H9 (cell line): ENCODE data around the gene SLC38A9. TPM values are rescaled to one million over a fixed set of nuclear protein-coding genes. Genes with fewer than 3 reads are reported as not detected.

Experiments used
- DNase-seq: peaks from one replicate; pipeline ENCODE4 v3.0.0-alpha.2; 2017
- H2AFZ ChIP-seq: one replicate; pipeline ENCODE4 v1.6.1; 2013; ENCODE audit warnings: mild to moderate bottlenecking, low read length, control low read depth, moderate library complexity
- H2AK5ac ChIP-seq: 2 replicates; pipeline ENCODE4 v1.6.1; 2013; ENCODE audit warnings: low read length, control low read depth, mixed read lengths; ENCODE audit not compliant: insufficient read length
- H2BK120ac ChIP-seq: one replicate; pipeline ENCODE4 v1.6.1; 2013; ENCODE audit warnings: low read depth, mild to moderate bottlenecking, low read length, control low read depth, inconsistent platforms; ENCODE audit not compliant: poor library complexity, severe bottlenecking
- H2BK12ac ChIP-seq: 2 replicates; pipeline ENCODE4 v1.6.1; 2013; ENCODE audit warnings: low read length, control low read depth, mixed read lengths, low read depth; ENCODE audit not compliant: insufficient read length
- H2BK15ac ChIP-seq: 2 replicates; pipeline ENCODE4 v1.6.1; 2013; ENCODE audit warnings: low read depth, low read length, control low read depth
- H2BK20ac ChIP-seq: one replicate; pipeline ENCODE4 v1.6.1; 2013; ENCODE audit warnings: low read depth, mild to moderate bottlenecking, low read length, control low read depth, inconsistent platforms; ENCODE audit not compliant: poor library complexity, severe bottlenecking
- H2BK5ac ChIP-seq: 2 replicates; pipeline ENCODE4 v1.6.1; 2013; ENCODE audit warnings: low read length, control low read depth, mixed read lengths; ENCODE audit not compliant: insufficient read length
- H3K14ac ChIP-seq: 2 replicates; pipeline ENCODE4 v1.6.1; 2013; ENCODE audit warnings: low read length, control low read depth; ENCODE audit not compliant: insufficient read depth
- H3K18ac ChIP-seq: 2 replicates; pipeline ENCODE4 v1.6.1; 2013; ENCODE audit warnings: low read depth, mild to moderate bottlenecking, mixed read lengths, low read length, control low read depth; ENCODE audit not compliant: insufficient read length
- H3K23ac ChIP-seq: 2 replicates; pipeline ENCODE4 v1.6.1; 2013; ENCODE audit warnings: low read length, control low read depth, mixed read lengths, low read depth; ENCODE audit not compliant: insufficient read length
- H3K23me2 ChIP-seq: 2 replicates; pipeline ENCODE4 v1.6.1; 2013; ENCODE audit warnings: low read depth, mild to moderate bottlenecking, mixed read lengths, low read length, control low read depth; ENCODE audit not compliant: insufficient read length, poor library complexity, severe bottlenecking
- H3K27ac ChIP-seq: 2 replicates; pipeline ENCODE4 v1.5.1; 2013; ENCODE audit warnings: low read length, control low read depth, mixed read lengths, low read depth; ENCODE audit not compliant: insufficient read length
- H3K27me3 ChIP-seq: 2 replicates; pipeline ENCODE4 v1.6.1; 2013; ENCODE audit warnings: low read length, control low read depth, inconsistent platforms; ENCODE audit not compliant: insufficient read depth
- H3K4ac ChIP-seq: 2 replicates; pipeline ENCODE4 v1.6.1; 2013; ENCODE audit warnings: low read depth, mild to moderate bottlenecking, control low read depth, inconsistent platforms, low read length, moderate library complexity
- H3K4me1 ChIP-seq: 2 replicates; pipeline ENCODE4 v1.6.1; 2013; ENCODE audit warnings: low read length, control low read depth, inconsistent platforms; ENCODE audit not compliant: insufficient read depth
- H3K4me2 ChIP-seq: 2 replicates; pipeline ENCODE4 v1.6.1; 2013; ENCODE audit warnings: low read length, control low read depth, mixed read lengths; ENCODE audit not compliant: insufficient read length, insufficient read depth
- H3K56ac ChIP-seq: 2 replicates; pipeline ENCODE4 v1.6.1; 2013; ENCODE audit warnings: low read depth, mild to moderate bottlenecking, mixed read lengths, low read length, control low read depth; ENCODE audit not compliant: insufficient read length
- H3K79me1 ChIP-seq: 2 replicates; pipeline ENCODE4 v1.6.1; 2013; ENCODE audit warnings: low read depth, mild to moderate bottlenecking, moderate library complexity, low read length, control low read depth, inconsistent platforms; ENCODE audit not compliant: insufficient read depth, poor library complexity, severe bottlenecking
- H3K79me2 ChIP-seq: 2 replicates; pipeline ENCODE4 v1.6.1; 2013; ENCODE audit warnings: low read length, control low read depth, inconsistent platforms; ENCODE audit not compliant: insufficient read depth
- H3K9ac ChIP-seq: 2 replicates; pipeline ENCODE4 v1.6.1; 2013; ENCODE audit warnings: low read length, control low read depth, mixed read lengths; ENCODE audit not compliant: insufficient read length; ENCODE audit errors: extremely low read depth
- H3K9me3 ChIP-seq: one replicate; pipeline ENCODE4 v1.6.1; 2013; ENCODE audit warnings: low read depth, low read length, inconsistent platforms; ENCODE audit not compliant: control insufficient read depth
- H3T11ph ChIP-seq: one replicate; pipeline ENCODE4 v1.6.1; 2013; ENCODE audit warnings: mild to moderate bottlenecking, low read length, control low read depth, inconsistent platforms
- H4K20me1 ChIP-seq: one replicate; pipeline ENCODE4 v1.6.1; 2013; ENCODE audit not compliant: control insufficient read depth, insufficient read length, insufficient read depth
- H4K5ac ChIP-seq: 2 replicates; pipeline ENCODE4 v1.6.1; 2013; ENCODE audit warnings: low read depth, mild to moderate bottlenecking, mixed read lengths, low read length, control low read depth; ENCODE audit not compliant: insufficient read length
- H4K8ac ChIP-seq: replicated peaks from 2 replicates; pipeline ENCODE4 v1.6.1; 2013; ENCODE audit warnings: low read length, control low read depth, mixed read lengths, low read depth; ENCODE audit not compliant: insufficient read length
- H4K91ac ChIP-seq: 2 replicates; pipeline ENCODE4 v1.6.1; 2013; ENCODE audit warnings: low read depth, mild to moderate bottlenecking, moderate library complexity, mixed read lengths, low read length, control low read depth; ENCODE audit not compliant: insufficient read length
- H3K27ac Mint-ChIP-seq, 3 experiments: 2 replicates in 2 of 3; 3 replicates in 1 of 3; pipeline ENCODE4 v1.8.0; 2020 to 2021; ENCODE audit warnings: mixed read lengths in 3 of 3, mild to moderate bottlenecking in 1 of 3, moderate library complexity in 1 of 3
- H3K27me3 Mint-ChIP-seq: 2 replicates; pipeline ENCODE4 v1.8.0; 2021; ENCODE audit warnings: low read depth, mild to moderate bottlenecking, moderate library complexity, mixed read lengths
- H3K36me3 Mint-ChIP-seq, 3 experiments: 2 replicates in 2 of 3; 3 replicates in 1 of 3; pipeline ENCODE4 v1.8.0; 2020 to 2021; ENCODE audit warnings: low read depth in 3 of 3, mixed read lengths in 3 of 3; ENCODE audit not compliant: insufficient read depth in 1 of 3
- H3K4me1 Mint-ChIP-seq, 2 experiments: 2 replicates each; pipeline ENCODE4 v1.8.0; 2020; ENCODE audit warnings: mixed read lengths in 2 of 2
- H3K4me3 Mint-ChIP-seq, 2 experiments: 2 replicates in 1 of 2; 3 replicates in 1 of 2; pipeline ENCODE4 v1.8.0; 2020 to 2021; ENCODE audit warnings: mild to moderate bottlenecking in 2 of 2, mixed read lengths in 2 of 2, moderate library complexity in 1 of 2
- H3K9me3 Mint-ChIP-seq, 2 experiments: 2 replicates in 1 of 2; 3 replicates in 1 of 2; pipeline ENCODE4 v1.8.0; 2020; ENCODE audit warnings: mild to moderate bottlenecking in 2 of 2, mixed read lengths in 2 of 2, moderate library complexity in 1 of 2
- CTCF ChIP-seq: fragments of 200-600 bp; sonication (generic); conservative IDR thresholded peaks from 3 replicates; pipeline ENCODE4 v1.8.0; 2021; ENCODE audit warnings: antibody characterized with exemption, mild to moderate bottlenecking
- WGBS: extraction: QIAGEN DNeasy Blood & Tissue Kit; methylation state at CpG from one replicate; pipeline ENCODE4 v1.1.7; 2013; ENCODE audit warnings: missing lambda C conversion rate, low lambda C conversion rate, mixed read lengths; ENCODE audit not compliant: insufficient read length; ENCODE audit errors: extremely low coverage; 5-methylcytosine and 5-hydroxymethylcytosine counted together
- total RNA-seq: library from RNA; stranded (reverse); gene quantifications from 2 replicates; pipeline ENCODE4 v1.2.1, GENCODE V29; 2021

Gene SLC38A9
- total RNA-seq, 1 experiment from 2014 or later, result 48.5 TPM

GRCh38 chr5:55714339-55714738 lies 2.2 kb upstream of the SLC38A9 start:
- H3K56ac ChIP-seq, result no peak overlapping the region
- H4K5ac ChIP-seq, result no peak overlapping the region
- peaks cover 12% of the 10 kb centered on the region for H3K23me2 ChIP-seq
- WGBS, result no CpG with 5 or more reads among the region's 1 CpG
- no peaks in the 10 kb centered on the region for H4K20me1 ChIP-seq
- 0 out of 2 replicates have a peak, but pooled peaks cover 6% of the 10 kb centered on the region for H3K79me2 ChIP-seq
- no peak overlapping the region for H3K4me2 ChIP-seq
- no peaks in the 10 kb centered on the region for H3K79me1 ChIP-seq
- peak; percentile 41 for DNase-seq
- H3K4me3 Mint-ChIP-seq, result no peak overlapping the region
- no peak overlapping the region for H2AFZ ChIP-seq
- no peak overlapping the region for H2BK15ac ChIP-seq
- no peak overlapping the region for H3K9ac ChIP-seq
- no peak overlapping the region for H3K18ac ChIP-seq
- H3K4me1 Mint-ChIP-seq, result peaks cover 12 to 16% of the 10 kb centered on the region in 2 experiments
- H2BK12ac ChIP-seq, result no peak overlapping the region
- no peak overlapping the region for H2AK5ac ChIP-seq
- no peak overlapping the region for H2BK5ac ChIP-seq
- no peak overlapping the region for H4K91ac ChIP-seq
- H3K27ac Mint-ChIP-seq, result no peak overlapping the region
- peaks cover 11 to 42% (median 26%) of the 10 kb centered on the region in 3 experiments; a peak in 6 of 7 replicates for H3K36me3 Mint-ChIP-seq
- H3T11ph ChIP-seq, result no peak overlapping the region
- no peak overlapping the region for H3K4ac ChIP-seq
- H3K23ac ChIP-seq, result no peak overlapping the region
- H2BK20ac ChIP-seq, result no peak overlapping the region
- peaks cover 3% of the 10 kb centered on the region; the same call in 1 of the 2 replicates for H3K4me1 ChIP-seq
- TF ChIP-seq CTCF, result peak; percentile 33; the same call in 1 of the 3 replicates
- H3K27ac ChIP-seq, result no peak overlapping the region
- H3K9me3 ChIP-seq, result no peaks in the 10 kb centered on the region
- no peak overlapping the region for H2BK120ac ChIP-seq
- H3K27me3 ChIP-seq, result no peaks in the 10 kb centered on the region
- no peak overlapping the region for H4K8ac ChIP-seq
- H3K9me3 Mint-ChIP-seq, result peaks cover 32% of the 10 kb centered on the region in 2 experiments
- no peaks in the 10 kb centered on the region; the same call in 1 of the 2 replicates for H3K27me3 Mint-ChIP-seq
- H3K14ac ChIP-seq, result no peak overlapping the region
